Stimulated activated naive CD8-positive, alpha-beta T cell treated with anti-CD3 and anti-CD28 coated beads, Interleukin-15, Interleukin-2, amounts not matched to agents 100 U/mL and 50 U/mL, for 24 hours (primary cell): ENCODE data around the gene ANKRD31.
"Not testable (repeated sequence)": the region's sequence is repeated elsewhere in the genome, so short reads cannot be mapped to it uniquely, and the experiment has no call there.

ENCODE experiments used
- ATAC-seq: fragments of 150-1000 bp; cut with Tn5 transposase; one replicate; pipeline ENCODE4 v1.10.0; 2021
- DNase-seq: peaks from one replicate; pipeline ENCODE4 v3.0.0; 2021

The ANKRD31 gene

DNA sequence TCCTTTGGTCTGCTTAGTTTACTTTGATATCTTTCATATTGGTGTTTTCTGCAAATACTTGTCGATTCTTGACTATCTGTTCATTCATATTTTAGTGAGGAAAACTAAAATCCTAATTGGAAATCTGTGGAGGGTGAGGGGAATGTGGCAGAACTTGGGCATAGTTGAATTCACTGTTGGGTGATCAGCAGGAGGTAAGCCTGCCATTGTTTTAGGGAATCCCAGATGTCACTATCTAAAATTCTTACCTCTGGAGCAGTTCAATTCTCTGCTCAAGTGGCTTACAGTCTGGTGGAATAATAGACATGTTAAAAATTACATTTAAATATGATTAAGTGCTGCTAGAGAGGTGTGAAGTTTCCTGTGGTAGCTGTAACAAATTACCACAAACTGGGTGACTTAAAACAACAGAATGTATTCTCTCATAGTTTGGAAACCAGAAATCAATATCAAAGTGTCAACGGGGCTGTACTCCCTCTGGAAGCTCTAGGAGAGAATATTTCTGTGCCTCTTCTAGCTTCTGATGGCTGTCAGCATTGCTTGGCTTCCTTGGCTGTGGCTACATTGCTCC is 94.0 kb downstream of the ANKRD31 start:
- ATAC-seq (peak; percentile 52), DNase-seq (no peak)

DNA sequence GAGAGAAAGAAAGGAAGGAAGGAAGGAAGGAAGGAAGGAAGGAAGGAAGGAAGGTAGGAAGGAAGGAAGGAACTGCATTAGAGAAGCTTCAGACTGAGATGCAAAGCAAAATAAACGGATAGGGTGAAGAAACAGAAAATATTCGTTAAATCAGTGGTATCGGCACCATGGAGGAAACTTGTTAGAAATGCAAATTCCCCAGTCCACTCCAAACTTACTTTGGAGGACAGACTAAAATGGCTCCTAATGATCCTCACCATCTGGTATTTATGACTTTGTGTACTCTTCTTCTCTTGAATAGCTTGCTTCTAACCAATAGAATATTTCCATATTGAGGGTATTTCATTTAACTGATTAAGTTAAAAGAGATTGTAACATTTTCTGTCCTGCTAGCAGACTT is 96.4 kb downstream of the ANKRD31 start:
- no peak for DNase-seq
- ATAC-seq = no peak

DNA sequence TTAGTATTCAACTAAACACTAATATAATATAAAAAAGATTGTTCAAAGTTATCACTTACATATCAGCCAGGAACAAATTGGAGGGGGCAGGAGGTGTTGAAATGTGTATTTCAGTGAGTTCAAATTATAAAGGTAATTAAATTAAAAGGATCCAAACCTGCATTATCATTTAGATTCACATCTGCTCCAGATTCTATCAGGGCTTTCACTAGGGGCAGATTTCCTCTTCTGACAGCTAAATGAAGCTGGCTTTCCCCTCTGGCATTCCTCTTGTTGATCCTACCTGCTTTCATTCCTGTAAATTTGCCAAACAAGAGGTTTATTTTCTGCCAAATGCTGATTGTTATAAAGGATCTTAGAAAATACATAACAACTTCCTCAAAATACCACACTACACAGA is 98.0 kb downstream of the ANKRD31 start:
- ATAC-seq = no peak
- no peak for DNase-seq

DNA sequence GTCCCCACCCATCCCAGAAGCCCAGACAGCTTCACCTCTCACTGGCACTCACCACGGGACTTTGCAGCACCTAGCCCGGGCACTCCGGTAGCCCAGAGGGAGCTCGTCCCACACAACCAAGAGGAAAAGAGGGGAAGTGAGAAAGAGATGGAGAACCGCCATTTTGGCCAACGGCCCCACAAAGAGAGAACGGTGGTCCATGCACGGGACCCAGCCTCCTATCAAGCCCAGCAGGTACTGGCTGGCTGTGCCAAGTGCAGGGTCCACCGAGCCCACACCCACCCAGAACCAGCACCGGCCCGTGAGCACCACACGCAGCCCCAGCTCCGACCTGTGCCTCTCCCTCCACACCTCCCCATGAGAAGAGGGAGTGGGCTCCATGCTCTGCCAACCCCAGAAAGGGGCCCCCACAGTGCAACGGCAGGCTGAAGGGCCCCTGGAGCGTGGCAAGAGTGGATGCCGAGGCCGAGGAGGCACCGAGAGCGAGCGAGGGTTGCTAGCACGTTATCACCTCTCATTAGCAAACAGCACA is 105.8 kb downstream of the ANKRD31 start:
- ATAC-seq = no peak
- no peak for DNase-seq

DNA sequence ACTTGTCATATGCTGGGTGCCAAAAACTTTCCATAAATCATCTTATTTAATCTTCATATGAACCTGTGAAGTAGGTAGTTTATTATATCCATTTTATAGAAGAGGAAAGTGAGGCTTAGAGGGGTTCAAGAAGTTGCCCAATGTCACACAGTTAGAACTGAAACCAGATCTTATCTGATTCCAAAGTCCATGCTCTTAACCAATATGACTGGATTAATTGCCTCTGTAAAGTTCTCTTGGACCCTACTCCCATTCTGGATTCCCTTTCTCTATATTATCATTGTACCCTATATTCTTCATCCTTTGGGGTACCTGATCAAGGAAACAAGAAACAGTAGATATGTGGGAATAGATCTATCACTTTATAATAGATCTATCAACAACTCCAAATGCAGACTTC is 119.8 kb downstream of the ANKRD31 start:
- no peak for DNase-seq
- no peak for ATAC-seq

DNA sequence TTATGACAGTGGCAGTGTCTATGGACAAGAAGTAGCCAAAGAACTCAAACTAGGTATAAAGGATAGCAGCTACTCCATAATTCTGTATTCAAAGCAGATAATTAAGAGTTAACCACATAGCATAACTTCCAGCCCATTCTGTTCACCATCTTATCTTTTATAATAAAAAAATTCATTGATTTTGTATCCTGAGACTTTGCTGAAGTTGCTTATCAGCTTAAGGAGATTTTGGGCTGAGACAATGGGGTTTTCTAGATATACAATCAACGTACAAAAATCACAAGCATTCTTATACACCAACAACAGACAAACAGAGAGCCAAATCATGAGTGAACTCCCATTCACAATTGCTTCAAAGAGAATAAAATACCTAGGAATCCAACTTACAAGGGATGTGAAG is 122.4 kb downstream of the ANKRD31 start:
- DNase-seq, ATAC-seq: not testable (repeated sequence)

DNA sequence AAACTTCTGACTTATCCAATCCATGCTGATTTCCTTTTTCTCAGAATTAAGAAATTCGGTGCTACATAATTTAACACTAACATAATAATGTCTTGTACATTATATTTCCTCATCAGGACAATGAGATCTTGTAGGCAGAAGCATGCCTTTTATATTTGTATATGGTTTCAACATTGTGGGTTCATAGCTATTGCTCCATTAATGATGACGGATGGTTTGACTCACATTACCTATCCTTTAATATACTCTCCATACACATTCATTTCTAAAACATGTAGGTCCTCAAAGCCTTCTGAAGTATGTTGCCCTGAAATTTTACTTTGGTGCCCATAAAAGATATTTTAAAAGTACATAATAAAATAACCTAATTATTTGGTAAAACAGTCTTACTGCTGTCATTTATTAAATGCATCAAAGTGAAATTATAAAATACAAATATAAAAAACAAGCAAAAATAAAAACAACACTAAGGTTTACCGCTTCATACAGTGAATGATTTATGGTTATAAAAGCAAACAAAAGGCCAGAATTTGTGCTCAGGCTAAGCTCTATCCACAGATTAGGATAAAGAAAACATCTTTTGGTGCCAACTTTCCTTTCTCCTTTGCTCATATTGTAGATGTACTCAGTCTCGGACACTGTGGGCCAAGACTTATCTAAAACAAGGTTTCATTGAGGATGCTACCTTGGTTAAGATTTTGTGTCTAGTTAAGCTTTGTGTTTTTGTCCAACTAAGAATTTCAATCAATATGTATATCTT is 123.1 kb downstream of the ANKRD31 start:
- ATAC-seq = no peak
- DNase-seq = no peak

DNA sequence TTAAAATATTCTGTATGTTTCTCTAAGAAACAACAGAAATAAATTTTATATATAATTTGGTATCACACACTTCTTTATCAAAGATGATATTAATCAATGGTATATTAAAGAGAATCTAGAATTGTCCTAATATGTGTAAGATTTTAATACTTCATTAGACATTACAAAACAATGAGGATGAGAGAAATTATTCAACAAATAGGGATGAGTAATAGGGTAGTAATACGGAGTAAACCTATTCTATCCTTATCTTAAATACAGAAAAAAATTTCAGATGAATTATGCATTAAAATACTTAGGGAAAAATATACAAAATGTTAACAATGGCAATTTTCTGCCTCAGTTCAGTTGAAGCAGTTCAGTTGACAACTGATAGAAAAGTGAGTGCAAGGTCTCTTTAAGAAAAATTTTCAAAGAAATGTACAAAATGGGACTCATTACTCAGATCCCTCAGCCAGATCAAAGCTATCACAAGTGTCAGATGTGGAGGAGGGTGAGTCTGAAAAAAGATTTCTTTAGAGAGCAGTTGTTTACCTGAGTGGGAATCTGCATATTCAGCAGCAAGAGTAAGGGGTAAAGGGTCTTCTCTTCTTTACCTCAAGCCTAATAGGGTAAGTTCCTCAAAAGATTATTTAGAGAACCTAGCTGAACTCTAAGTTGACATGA is 127.6 kb downstream of the ANKRD31 start:
- DNase-seq (no peak), ATAC-seq (no peak)

DNA sequence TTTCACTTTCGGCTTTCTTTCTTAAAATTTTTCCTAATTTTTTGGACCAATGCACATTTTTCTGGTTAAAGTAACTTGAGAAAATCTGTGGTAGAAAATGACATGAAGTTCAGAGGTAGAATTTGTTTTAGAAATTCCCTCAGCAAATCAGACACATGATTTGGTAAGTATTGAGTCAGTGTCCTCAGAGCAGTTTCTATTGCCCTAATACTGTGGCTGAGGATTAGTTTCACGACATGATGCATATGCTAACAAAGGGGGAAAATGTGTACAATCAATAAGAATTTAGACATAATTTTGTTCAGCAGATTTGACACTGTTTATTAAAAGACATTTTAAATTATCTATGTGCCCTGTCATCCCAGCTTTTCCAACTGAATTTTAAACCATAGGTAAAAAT is 128.2 kb downstream of the ANKRD31 start:
- DNase-seq (no peak), ATAC-seq (peak; percentile 43)

DNA sequence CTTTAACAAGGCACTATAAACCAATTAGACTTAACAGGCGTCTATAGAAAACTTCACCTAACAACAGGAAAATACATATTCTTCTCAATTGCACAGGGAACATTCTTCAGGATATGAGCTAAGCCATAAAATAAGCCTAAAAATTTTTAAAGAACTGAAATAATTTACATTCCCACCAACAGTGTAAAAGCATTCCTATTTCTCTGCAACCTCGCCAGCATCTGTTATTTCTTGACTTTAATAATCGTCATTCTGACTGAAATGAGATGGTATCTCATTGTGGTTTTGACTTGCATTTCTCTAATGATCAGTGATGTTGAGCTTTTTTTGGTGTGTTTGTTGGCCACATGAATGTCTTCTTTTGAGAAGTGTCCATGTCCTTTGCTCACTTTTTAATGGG is 140.7 kb downstream of the ANKRD31 start:
- not testable (repeated sequence) for ATAC-seq

DNA sequence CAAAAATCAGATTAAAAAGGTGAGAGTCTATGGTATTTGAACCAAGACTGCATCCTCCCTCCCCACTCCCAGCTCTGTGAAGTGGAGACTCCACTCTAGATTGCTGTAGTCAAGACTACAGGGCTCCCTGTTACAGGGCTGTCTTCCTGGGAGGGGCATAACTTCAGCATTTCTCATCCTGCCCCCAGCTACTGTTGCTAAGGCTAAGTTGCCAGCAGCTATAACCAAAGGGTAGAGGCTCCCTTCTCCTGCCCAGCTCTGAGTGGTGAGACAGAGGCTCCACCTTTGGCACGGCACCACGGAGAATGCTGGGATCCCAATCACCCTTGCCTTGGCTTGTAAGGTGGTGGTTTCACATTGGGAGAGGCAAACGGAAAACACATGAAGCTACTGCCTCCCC is 145.1 kb downstream of the ANKRD31 start:
- ATAC-seq (no peak), DNase-seq (no peak)

More for the DNA sequence above, 140.7 kb downstream of the ANKRD31 start:
- not testable (repeated sequence) for DNase-seq

DNA sequence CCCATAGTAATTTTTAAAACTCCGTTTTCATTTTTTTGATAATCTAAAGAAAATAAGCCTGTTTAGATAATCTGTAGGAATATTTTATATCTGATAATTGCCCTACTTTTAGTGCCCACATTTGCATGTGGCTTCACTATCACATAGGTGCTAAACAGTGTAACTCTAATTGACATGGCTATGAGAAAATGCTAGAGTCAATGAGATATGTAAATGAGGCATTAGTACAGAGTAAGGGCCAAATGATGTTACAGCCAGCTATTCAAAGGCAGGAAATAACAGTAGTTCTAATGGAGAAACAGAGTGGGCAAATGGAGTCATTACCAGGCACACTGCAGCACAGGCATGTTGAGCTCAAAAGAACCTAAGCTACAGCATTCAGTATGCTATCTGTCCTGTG is 147.0 kb downstream of the ANKRD31 start:
- DNase-seq = no peak
- peak; percentile 53 for ATAC-seq

DNA sequence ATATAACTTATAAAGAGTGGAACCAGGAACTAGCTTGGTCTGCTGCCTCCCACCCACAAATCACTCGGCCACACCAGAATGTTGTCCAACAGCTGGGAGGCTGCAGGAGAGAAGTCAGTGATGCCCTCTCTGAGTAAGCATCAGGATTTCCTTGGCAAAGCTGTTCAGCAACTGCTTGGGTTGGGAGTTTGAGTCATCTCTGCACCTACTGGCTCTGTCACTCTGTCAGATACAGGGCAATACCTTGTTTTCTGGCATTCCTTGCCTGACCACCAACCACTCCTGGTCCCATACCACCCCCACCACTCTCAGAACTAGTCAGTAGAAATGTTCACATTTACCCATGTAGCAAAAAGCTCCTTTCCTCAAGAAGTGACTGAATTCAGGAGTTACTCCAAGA is 147.5 kb downstream of the ANKRD31 start:
- DNase-seq = peak; percentile 26
- ATAC-seq = peak; percentile 95

DNA sequence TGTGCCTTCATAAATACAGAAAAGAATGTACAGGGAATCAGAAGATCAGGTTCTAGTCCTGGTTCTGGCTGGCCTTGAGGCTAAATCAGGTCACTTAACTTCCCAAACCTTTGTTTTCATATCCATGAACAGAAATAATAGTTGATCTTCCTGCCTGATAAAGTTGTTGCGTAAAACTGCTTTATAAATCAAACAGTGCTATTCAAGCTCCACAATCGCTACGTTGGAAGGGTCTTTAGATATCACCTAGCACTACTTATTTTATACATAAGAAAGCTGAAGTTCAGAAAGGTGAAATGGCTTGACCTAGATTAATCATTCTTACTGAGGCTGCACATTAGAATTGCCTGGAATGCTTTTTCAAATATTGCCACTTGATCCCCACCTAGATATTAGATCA is 148.0 kb downstream of the ANKRD31 start:
- DNase-seq = no peak
- ATAC-seq = no peak

DNA sequence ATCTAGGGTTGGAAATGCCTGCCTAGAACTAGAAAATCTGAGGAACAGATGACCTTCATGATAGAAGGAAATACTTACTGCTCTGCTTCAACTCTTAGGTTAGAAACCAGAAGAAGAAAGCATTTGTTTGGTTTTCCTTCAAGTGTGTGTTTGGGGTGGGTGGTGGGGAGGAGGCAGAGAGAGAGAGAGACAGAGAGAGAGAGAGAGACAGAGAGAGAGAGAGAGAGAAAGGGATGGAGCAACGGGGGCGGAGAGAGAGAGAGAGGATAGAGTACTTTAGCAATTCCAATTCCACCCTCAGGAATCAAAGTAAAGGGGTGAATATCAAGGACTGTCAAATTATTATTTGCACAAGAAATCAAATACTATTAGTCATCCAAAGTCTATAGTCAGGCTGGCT is 155.2 kb downstream of the ANKRD31 start:
- ATAC-seq = no peak
- DNase-seq = no peak

DNA sequence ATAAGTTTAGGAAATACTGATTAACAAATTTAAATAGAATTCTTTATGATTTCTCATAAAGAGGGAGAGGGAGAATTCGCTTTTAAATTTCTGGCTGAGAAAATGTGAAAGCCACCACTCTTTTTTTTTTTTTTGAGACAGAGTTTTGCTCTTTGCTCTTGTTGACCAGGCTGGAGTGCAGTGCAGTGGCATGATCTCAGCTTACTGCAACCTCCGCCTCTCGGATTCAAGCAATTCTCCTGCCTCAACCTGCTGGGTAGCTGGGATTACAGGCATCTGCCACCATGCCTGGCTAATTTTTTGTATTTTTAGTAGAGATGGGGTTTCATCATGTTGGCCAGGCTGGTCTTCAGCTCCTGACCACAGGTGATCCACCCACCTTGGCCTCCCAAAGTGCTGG is 157.3 kb downstream of the ANKRD31 start:
- not testable (repeated sequence) for DNase-seq, ATAC-seq

DNA sequence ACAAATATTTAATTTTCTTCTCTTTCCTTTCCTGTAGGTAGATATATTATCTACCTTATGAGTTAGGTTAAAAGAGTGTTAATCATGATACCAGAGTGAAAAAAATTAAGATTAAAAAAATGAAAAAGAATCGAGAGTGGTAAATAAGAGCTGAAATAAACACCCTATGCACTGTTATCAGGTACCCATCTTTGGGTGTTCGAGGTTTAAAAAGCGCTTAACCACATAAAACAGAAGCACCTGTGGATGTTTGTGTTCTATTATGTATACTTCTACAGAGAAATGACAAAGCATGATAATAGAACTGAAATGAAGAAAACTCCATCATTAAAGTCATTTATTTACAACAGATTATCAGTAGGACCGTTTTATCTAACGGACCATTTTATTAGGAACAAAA is 158.7 kb downstream of the ANKRD31 start:
- DNase-seq (no peak), ATAC-seq (no peak)

DNA sequence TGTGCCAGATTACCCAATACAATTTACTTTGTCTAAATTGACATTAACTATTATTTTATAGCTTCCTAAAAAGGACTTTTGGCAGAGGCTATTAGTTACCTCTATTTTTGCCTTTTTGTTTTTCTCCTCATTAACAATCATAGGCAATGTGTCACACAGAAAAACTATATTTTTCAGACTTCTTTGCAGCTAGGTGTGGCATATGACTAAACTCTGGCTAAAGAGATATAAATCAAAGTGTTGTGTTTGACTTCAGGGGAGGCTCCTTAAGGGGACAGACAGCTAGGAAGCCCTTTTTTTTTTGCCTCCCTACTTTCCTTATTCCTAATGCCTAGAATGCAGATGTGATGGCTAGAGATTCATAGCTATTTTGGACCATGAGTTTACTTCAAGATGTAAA is 164.6 kb downstream of the ANKRD31 start:
- ATAC-seq (no peak), DNase-seq (no peak)

DNA sequence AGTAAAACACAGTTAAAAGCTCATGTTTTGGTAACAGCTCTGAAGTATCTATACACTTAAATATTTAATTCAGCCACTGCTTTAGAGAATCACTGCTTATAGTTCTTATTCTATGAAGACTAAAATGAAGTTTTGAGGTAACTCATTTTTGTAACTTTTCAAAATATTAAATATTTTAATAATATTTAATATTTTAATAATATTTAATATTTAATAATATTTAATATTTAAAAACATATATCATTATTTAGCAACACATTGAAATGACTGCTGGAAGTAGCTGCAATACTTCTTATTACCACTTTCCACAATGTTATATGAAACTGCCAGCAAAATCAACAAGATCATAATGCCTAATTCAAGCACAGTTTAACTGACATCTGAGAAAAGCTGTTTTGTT is 165.6 kb downstream of the ANKRD31 start:
- ATAC-seq (no peak), DNase-seq (no peak)

DNA sequence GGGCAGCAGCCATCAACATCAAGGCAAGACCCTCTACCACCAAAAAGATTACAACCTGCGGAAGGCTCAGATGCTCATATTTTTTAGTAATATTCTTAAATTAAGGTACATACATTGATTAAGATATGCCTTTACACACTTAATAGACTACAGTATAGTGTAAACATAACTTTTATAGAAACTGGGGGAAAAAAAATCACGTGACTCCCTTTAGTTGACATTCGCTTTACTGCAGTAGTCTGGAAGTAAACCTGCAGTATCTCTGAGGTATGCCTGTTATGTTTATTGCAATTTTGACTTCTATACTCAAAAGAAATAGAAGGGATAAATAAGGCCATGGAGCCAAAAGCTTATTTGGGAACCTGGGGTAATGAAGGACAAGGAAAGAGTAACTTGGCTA is 169.2 kb downstream of the ANKRD31 start:
- ATAC-seq = no peak
- DNase-seq = no peak

DNA sequence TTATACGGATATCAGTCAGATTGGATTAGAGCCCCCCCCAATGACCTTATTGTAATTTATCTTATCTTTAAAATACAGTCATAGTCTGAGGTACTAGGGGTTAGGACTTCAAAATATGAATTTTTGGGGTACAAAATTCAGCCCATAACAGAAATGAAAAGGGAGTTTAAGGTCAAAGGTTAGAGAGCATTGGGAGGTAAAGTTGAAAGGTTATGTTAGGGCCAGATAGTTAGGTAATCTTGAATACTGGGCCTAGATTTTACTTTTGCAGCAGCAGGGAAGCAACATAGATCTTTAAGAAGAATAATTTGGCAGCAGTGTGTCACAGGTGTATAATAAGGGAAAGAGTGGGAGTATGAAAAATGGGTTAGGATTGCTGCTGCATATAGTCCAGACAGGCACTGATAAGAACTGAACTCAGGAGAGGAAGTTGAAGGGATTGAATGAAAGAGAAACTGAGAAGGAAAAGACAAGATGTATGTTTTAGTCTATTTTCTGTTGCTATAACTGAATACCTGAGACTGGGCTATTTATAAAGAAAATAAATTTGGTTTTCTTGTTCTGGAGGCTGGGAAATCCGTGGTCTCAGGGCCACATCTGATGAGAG is 173.7 kb downstream of the ANKRD31 start:
- no peak for ATAC-seq

DNA sequence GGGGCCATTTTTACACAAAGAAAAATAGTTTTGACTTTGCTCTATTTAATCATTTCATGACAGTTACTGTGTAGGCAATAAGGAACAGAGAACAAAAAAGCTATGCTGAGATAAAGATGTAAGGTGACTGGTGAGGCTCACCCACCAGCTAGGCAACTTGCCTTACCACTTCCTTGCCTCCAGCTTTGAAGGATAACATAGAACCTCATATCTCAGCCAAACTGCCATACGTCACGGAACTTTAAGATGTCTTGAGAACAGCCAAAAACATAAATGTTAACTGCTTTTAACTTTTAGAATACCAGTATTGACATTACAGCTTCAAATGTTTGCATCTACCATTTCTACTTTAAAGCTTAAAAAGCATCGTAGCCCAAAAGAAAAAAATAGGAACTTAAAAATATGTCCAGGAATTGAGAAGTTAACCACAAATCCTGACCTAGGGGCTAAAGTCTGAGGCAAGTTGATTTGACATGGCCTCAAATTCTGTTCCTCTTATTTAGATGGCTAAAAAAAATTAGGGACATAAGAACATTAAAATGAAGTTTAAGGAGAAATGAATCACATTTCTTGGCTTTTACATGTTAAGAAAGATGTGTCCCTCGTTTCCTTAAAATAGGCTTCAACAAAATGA is 176.6 kb downstream of the ANKRD31 start:
- ATAC-seq = peak; percentile 77
- DNase-seq = no peak

More for the DNA sequence above, 173.7 kb downstream of the ANKRD31 start:
- no peak for DNase-seq
